Thyroid gland (tissue), 4 donors: ENCODE results near the gene AVP. TPM values are rescaled to one million over a fixed set of nuclear protein-coding genes. Genes with fewer than 3 reads are reported as not detected.

Experiments used
- DNase-seq, 2 donors: peaks; one replicate each; pipeline ENCODE4 v3.0.0-alpha.2; 2019
- H3K27ac ChIP-seq, 3 donors: fragments of 200-600 bp; sonication (generic); 1 replicate in 2 of 3; 2 replicates in 1 of 3; pipeline ENCODE4 v1.5.1; 2016 to 2019; ENCODE audit warnings: mild to moderate bottlenecking in 1 of 3, moderate library complexity in 1 of 3
- H3K27me3 ChIP-seq: fragments of 200-600 bp; sonication (generic); one replicate; pipeline ENCODE4 v1.5.1; 2019
- H3K36me3 ChIP-seq, 2 donors: fragments of 200-600 bp; sonication (generic); one replicate each; pipeline ENCODE4 v1.5.1; 2016 to 2019
- H3K4me1 ChIP-seq, 2 donors: fragments of 200-600 bp; sonication (generic); one replicate each; pipeline ENCODE4 v1.5.1; 2017 to 2019
- H3K4me3 ChIP-seq, 3 donors: fragments of 200-600 bp; sonication (generic); replicated peaks in 1 of 3; 1 replicate in 2 of 3; 2 replicates in 1 of 3; pipeline ENCODE4 v1.5.1; 2016; ENCODE audit warnings: mild to moderate bottlenecking in 1 of 3
- H3K9me3 ChIP-seq: fragments of 200-600 bp; sonication (generic); one replicate; pipeline ENCODE4 v1.5.1; 2017
- CTCF ChIP-seq, 6 experiments: fragments of 200-600 bp in 3 of 6; fragments of 450-650 bp in 3 of 6; sonication (generic) in 3 of 6; IDR thresholded peaks; one replicate each; pipeline ENCODE4 v1.5.1; 2016 to 2019; ENCODE audit warnings: antibody characterized with exemption in 6 of 6, mild to moderate bottlenecking in 2 of 6, inconsistent platforms in 1 of 6, moderate library complexity in 1 of 6
- POLR2A ChIP-seq, 2 donors: fragments of 450-650 bp; IDR thresholded peaks; one replicate each; pipeline ENCODE4 v1.6.1; 2017; ENCODE audit warnings: antibody characterized with exemption in 2 of 2, mild to moderate bottlenecking in 2 of 2, moderate library complexity in 1 of 2
- WGBS, 2 donors: methylation state at CpG; one replicate each; pipeline ENCODE4 v1.1.5; 2017; 5-methylcytosine and 5-hydroxymethylcytosine counted together
- intact Hi-C: fragments of 100-400 bp; cut with DNase I; formaldehyde crosslinking; loops from one replicate; pipeline ENCODE4 v1.15.1; 2023
- total RNA-seq, 4 donors: library from RNA; depleted of rRNA; stranded (reverse); fragments of >200 nt; gene quantifications; one replicate each; pipeline ENCODE4 v1.2.3, GENCODE V29; 2016

AVP gene
- total RNA-seq, 4 donors from 2014 or later = not detected

- Histone ChIP-seq H3K4me3 (no peak overlapping the region), H3K36me3 (peaks cover 0 to 6% of the 10 kb centered on the region in 2 donors), H3K9me3 (no peaks in the 10 kb centered on the region), H3K4me1 (no peaks in the 10 kb centered on the region), H3K27me3 (no peaks in the 10 kb centered on the region), H3K27ac (no peak overlapping the region)
- WGBS, 2 donors = 76 to 85% methylated on average over 3 of the region's 3 CpGs
- no peak for TF ChIP-seq POLR2A (IDR thresholded peaks at IDR 0.05)
- TF ChIP-seq CTCF (IDR thresholded peaks at IDR 0.05) = no peak
- intact Hi-C loops = no loop called here
- no peak for DNase-seq
Measured at GRCh38 chr20:3103369-3104032, 19.0 kb upstream of the AVP start.

- intact Hi-C loops = no loop called here
- 85 to 87% methylated on average over 13 of the region's 13 CpGs for WGBS, 2 donors
- TF ChIP-seq CTCF (IDR thresholded peaks at IDR 0.05) = no peak
- no peak for TF ChIP-seq POLR2A (IDR thresholded peaks at IDR 0.05)
Measured at GRCh38 chr20:3102575-3103368, 18.2 kb upstream of the AVP start.

DNA sequence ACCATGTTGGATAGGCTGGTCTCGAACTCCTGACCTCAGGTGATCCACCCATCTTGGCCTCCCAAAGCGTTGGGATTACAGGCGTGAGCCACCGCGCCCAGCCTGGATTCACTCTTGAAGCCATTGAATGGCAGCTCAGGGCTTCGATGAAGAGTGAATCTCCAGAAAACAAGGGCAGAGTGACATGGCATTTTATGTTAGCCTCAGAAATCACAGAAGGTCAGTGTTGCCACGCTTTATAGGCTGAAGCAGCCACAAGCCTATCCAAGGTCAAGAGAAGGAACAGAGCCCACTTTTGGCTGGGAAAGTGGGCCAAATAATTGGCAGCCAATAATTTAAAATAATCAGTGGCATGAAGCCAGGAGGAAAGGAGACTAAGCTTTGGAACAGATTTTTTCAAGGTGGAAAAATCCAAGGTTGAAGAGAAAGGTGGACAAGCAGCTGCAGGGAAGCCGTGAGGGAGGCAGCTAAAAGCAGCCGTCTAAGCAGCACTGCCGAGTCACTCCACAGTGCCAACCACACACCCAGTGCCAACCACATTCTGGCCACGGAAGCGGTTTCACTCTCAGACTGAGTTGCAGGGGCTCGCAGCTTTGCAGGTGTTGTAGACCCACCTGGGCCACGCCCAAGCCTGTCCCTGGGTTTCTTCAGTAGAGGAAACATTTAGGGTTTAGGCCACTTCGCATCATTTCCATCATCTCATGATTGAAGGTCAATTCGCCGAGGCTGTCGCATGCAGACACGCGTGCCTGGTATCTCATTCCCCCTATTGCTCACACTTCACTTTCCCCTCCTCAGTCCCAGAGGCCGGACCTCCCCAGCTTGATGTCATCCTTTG, 17.4 kb upstream of the AVP start:
- peak in 1 of 2 donors; percentile 44 for DNase-seq
- Histone ChIP-seq H3K27me3 (no peaks in the 10 kb centered on the region), H3K9me3 (no peaks in the 10 kb centered on the region), H3K27ac (no peak overlapping the region), H3K4me1 (no peaks in the 10 kb centered on the region), H3K36me3 (peaks cover 0 to 3% of the 10 kb centered on the region in 2 donors), H3K4me3 (no peak overlapping the region)
- TF ChIP-seq POLR2A (IDR thresholded peaks at IDR 0.05) (no peak), CTCF (IDR thresholded peaks at IDR 0.05) (no peak)
- intact Hi-C loops = no loop called here
- WGBS, 2 donors = 82 to 90% methylated on average over 21 of the region's 21 CpGs

More at GRCh38 chr20:3102575-3103368, 18.2 kb upstream of the AVP start:
- Histone ChIP-seq H3K4me3 (no peak overlapping the region), H3K27ac (no peak overlapping the region), H3K9me3 (no peaks in the 10 kb centered on the region), H3K36me3 (peaks cover 0 to 6% of the 10 kb centered on the region in 2 donors), H3K27me3 (no peaks in the 10 kb centered on the region), H3K4me1 (no peaks in the 10 kb centered on the region)
- no peak for DNase-seq

GRCh38 chr20:3101251-3101650, 16.7 kb upstream of the AVP start:
- Histone ChIP-seq H3K27me3 (no peaks in the 10 kb centered on the region), H3K4me3 (no peak overlapping the region), H3K27ac (no peak overlapping the region), H3K9me3 (no peaks in the 10 kb centered on the region), H3K4me1 (no peaks in the 10 kb centered on the region), H3K36me3 (no peaks in the 10 kb centered on the region)
- intact Hi-C loops = no loop called here
- WGBS, 2 donors = 92 to 99% methylated on average over 6 of the region's 6 CpGs
- TF ChIP-seq POLR2A (IDR thresholded peaks at IDR 0.05) (no peak), CTCF (IDR thresholded peaks at IDR 0.05) (no peak)
- no peak for DNase-seq
